GM19397 (cell line): Measurements from ENCODE around the gene TYSND1.
"Not testable (repeated sequence)": the region's sequence is repeated elsewhere in the genome, so short reads cannot be mapped to it uniquely, and the experiment has no call there.

ENCODE experiments used
- ATAC-seq: cut with Tn5 transposase; IDR thresholded peaks from one replicate; pipeline ENCODE4 v1.9.1; 2021; ENCODE audit warnings: mild to moderate bottlenecking, moderate library complexity; ENCODE audit not compliant: unreplicated experiment

Gene TYSND1

DNA sequence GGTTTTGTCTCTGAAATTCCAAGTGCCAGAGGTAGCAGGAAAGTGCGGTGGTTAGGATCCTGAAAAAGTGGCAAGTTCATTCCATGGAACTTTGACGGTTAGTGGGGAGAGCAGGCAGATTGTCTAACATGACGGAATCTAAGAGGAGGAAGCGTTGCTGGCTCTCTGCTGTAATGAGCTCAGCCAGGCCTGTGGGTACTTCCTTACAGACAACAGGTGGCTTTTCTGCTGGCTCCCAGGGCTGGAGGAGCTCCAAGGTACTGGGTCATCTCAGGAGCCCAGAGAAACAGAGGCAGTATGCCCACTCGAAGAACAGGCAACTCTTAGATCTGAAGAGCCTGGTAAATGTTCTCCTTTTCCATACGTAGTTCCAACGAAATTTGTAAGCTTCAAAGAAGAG lies 10.8 kb downstream of the TYSND1 start:
- no peak for ATAC-seq

DNA sequence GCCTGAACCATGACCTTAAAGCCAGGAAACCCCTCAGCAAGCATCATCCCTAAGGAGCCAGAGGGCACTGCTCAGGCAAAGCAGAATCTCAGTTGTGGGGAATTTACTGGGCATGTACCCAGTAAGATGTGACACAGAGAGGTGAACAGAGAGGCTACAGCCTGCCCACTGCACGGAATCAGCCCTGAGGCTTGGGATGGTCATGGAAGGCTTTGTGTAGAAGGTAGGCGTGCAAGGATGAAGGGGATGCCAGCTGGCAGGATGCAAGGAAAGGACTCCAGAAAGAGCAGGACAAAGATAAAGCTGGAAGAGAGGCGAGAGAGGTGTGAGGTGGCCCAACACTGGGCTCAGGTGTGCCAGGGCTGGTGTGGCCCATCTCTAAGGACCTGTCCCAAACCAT lies 11.5 kb downstream of the TYSND1 start:
- no peak for ATAC-seq

DNA sequence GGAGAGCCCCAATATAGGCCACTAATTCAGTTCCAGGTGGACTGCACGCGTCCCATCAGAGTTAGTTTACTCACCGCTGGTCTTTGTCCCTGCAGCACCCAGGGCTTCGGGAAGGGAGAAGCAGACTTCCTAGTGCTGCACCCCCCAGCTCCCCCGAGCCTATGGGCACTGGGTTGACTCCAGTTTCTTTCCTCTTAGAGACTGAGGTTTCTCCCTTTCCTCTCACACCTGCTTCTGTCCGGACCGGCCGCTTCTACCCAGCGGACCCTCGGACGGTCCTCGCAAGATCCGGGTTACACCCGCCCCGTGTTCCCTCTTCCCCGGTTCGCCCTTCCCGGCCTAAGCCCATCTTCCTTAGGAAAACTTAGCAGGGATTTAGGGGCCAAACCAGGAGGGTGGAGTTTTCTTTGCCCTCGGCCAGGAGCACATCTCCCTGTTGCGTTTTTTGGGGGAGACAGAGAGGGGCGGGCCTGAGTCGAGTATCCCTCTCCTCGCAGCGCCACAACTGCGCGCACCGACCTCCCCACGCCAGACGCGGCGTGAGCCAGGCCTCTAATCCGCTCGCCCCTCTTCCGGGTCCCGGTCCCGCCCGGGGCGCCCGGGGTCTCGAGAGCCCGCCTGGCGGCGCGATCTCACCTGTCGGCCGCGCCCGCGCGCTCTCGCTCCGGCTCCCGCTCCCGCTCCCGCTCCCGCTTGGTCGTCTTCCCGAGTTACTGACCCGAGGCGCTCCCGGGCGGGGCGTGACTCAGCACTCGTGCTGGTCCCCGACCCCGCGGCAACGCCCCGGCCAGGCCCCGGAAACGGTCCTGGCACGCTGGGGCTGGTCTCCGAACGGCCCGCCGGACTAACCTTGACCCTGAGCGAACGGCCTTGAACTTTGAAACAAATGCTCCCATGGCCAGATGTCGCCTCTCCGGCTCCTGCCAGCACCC lies 14.1 kb downstream of the TYSND1 start, which contains the start of gene AIFM2:
AIFM2 (minus strand) TSS at position 728 of the 932 bp plus-strand sequence. CDS start 8,741 bp downstream, outside the sequence.
- peak; percentile 84 for ATAC-seq

DNA sequence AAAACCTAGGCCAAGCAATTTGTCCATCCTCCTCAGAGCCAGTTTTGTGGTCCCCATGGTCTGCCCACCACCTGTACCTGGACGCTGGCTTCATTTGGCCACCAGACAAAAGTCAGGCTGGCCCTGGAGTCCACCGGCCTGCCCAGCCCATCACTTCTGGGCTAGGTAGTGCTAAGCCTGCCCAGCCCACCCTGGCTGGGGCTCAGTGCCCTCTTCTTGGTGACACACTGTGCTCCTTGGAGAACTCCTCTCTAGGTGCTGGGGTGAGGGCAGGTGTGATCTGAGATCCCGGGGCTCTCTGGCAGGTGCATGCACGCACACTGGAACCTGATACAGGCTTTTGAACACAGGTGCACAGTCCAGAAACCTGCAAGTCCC lies 15.0 kb downstream of the TYSND1 start:
- no peak for ATAC-seq

DNA sequence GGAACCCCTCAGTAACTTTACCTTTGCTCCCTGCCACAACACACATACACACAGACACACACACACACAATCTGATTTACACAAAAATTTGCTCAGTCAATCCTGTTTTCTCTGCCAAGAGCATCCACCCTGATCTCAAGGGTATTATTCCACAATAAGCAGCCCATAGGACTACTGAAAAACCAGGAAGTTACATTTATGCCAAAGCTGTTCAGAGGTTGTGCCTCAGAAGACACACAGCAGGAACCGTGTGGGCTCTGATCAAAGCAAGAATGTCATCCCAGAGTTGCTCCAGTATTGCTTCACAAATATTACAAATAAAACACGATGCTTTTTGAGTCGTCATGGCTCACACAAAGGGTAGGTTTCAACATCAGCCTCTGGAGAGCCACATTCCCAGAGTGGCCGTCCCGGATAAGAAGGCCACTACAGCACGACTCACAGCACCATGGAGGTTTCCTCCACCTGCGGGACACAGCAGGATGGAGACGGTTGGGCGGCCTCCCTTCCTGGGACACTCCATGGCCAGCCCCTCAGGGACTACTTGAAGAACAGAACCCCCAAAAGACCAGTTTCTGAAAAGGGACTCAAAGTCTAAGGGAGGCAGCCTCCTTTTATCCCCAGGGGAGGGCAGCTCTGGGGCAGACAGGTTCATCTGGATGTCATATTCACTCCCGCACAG lies 15.5 kb downstream of the TYSND1 start:
- no peak for ATAC-seq

DNA sequence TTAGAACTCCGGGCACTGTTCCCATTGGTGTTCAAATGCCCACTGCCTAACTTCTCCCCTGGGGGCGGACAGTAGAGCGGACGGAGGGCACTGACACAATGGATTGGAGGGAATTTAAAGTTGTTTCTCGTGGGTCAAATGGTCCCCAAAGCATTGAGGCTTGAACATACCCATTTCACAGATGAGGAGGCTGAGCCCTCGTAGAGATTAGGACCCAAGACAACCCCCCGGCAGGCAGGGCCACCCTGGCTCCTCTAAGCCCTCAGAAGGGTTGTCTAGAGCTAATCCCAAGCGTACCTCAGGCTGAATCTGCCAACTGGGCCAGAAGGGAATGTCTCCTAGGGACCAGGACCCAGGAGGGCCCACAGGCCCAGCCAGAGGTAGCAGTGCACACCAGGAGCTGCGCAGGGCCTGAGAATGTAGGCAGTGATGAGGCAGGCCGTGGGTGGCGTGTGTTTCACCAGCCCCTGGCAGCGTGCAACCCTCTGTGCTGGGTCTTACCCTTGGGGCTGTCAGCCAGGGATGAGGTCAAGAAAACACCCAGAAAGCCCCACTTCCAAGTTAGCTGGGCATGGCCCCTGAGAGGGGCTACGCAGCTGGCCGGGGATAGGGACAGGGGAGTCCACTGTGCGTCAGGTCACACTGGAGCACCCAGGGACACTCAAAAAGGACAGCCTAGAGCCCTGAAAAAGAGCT lies 19.7 kb downstream of the TYSND1 start:
- ATAC-seq: no peak

DNA sequence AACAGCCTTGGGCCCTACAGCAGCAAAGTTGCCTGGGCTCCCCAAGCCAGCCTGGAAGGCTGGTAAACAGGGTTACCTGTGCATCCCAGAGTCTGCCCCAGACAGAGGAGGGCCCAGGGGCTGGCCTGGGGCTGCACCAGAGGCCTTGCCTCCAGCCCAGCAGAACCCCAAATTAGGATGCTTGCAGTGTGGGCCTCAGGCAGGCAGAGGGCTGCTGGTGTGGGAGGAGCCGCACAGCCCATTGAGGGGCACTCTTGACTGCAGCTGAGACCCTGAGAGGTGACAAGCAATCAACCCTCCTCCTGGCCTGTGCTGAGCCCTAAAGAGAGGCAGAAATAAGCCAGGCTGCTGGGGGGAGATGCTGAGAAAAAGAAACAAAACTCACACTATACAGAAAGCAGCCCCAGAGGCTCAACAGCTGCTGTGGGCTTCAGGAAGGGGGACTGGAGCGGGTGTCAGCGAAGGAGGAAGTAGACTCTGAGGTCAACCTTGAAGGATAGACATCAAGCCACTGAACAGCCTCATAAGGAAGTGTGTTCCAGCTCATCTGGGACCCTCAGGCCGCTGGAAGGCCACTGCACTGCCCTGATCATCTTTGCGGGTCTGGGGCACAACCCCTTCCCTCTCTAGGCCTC lies 20.5 kb downstream of the TYSND1 start:
- ATAC-seq: no peak

DNA sequence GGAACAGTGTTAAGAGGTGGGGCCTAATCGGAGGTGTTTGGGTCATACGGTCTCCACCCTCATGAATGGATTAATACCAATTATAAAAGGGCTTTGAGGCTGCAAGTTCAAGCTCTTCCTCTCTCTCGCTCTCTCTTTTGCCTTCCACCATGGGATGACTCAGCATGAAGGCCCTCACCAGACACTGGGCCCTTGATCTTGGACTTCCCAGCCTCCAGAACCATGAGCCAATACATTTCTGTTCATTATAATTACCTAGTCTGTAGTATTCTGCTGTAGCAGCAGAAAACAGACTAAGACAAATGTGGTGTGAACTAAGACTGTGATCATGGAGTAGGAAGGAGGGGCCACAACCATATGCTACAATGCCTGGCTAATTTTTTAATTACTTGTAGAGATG lies 21.6 kb downstream of the TYSND1 start:
- ATAC-seq: no peak

DNA sequence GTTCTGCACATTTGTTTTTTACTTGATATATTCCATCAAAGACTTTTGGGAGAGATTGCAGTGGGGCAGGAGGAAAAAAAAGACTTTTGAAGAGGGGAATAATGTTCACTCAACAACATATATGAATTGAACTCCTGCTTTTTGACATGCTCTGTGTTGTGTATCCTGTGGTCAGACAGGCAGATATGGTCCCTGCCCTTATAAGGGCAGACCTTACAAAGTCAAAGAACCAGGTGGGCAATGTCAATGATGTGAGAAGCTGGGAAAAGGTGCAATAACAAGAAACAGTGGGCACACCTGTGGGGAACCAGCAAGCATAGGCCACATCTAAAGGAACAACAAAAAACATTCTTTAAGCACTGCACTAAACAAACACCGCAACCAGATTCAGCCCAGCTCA lies 22.1 kb downstream of the TYSND1 start:
- ATAC-seq: no peak

DNA sequence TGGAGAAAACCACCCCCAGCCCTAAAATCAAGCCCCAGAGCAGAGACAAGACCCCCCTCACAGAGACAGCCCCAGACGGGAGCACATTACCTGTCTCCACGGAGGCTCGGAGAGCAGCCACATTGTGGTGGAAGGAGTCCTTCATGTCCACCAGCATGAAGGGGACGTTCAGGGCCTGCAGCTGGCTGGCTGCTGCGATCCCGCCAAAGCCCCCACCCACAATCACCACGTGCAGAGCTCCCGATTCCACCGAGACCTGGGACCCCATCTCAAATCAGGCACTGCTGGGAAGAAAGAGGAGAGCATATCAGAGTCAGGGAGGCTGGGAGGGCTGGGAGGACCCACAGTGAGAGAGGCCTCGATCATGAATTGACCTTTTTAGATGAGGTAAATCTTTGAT lies 22.7 kb downstream of the TYSND1 start:
- ATAC-seq: no peak

DNA sequence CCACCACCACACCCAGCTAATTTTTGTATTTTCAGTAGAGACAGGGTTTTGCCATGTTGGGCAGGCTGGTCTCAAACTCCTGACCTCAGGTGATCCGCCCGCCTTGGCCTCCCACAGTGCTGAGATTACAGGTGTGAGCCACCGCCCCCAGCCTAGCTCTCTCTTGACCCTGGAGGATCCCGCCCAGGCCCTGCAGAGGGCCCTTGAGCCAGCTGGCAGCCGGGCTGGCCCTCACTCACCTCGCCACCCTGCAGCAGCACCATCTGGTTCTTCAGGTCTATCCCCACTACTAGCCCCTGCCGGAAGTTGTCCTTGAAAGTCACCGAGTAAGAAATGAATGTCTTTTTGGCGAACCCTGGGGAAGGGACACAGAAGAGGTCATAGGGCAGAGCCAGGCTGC lies 23.3 kb downstream of the TYSND1 start:
- not testable (repeated sequence) for ATAC-seq

DNA sequence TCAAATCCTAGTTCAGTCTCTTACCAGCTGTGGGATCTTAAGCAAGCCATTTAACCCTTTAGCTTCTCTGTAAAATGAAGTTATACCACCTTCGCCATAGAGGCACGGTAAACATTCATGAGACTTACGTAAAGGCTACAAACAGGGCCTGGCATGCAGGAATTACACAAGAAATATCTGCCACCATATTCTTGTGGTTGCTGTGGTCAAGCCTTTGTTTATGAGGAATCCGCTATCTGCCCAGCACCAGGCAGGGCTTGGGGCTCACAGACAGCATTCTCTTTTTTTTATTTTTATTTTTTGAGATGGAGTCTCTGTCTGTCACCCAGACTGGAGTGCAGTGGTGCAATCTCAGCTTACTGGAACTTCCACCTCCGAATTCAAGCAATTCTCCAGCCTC lies 23.8 kb downstream of the TYSND1 start:
- ATAC-seq: no peak

DNA sequence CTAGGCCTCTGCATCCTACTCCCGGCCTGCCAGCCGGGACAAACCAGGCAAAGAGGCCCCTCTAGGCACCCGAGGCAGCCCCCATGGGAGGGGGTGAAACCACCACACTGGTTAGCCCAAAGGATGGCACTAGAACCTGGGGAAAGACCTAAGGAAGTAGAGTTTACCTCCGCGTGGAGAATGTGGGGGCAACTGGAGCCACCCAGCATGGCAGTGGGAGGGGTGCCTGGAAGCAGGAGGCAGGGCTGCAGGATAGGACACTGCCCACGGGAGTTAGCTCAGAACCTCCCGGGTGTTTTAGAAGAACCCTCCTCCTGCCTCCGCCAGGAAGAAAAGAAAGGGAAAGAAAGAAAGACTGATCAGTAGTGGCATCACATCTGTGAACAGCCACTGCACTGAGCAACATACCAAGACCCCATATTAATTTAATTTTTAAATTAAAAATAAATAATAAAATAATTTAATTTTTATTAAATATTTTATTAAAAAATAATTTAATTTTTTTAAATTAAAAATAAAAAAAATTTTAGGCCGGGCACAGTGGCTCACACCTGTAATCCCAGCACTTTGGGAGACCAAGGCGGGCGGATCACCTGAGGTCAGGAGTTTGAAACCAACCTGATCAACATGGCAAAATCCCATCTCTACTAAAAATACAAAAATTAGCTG lies 25.1 kb downstream of the TYSND1 start:
- no peak for ATAC-seq

DNA sequence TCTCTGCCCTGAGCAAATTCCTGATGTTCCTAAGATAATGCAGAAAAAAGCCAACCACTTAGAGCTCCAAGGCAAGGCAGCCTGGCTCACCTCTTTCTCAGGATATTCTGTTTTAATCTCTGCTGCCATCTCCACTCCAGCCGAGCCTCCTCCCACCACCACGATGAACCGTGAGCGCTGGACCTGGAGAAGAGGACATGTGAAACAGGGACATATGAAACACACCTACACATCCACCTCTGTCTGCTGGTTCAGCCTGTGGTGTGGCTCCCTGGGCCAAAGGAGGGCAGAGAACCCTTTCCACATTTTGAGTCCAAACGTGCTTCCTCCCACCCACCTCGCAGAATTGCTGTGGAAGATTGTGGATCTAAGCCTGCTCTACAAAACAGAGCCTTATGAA lies 26.1 kb downstream of the TYSND1 start:
- ATAC-seq: no peak

DNA sequence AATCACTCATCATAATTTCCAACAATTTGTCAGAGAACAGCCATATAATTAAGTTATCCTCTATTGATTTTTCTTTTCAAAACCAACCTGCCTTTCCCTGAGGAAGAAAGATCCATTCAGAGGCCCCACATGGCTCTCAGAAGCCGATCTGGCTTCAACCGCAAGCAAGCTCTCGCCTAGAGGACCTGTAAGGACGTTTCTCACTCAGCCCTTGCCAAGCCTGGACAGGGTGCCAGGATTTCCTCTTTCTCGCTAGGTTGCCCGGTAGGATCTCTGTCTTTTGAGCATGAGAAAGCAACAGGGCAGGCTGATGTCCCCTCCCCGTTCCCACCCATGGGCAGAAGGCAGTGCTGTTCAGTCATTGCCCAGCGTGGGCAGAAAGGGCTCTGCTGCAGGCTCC lies 26.9 kb downstream of the TYSND1 start:
- ATAC-seq: no peak

DNA sequence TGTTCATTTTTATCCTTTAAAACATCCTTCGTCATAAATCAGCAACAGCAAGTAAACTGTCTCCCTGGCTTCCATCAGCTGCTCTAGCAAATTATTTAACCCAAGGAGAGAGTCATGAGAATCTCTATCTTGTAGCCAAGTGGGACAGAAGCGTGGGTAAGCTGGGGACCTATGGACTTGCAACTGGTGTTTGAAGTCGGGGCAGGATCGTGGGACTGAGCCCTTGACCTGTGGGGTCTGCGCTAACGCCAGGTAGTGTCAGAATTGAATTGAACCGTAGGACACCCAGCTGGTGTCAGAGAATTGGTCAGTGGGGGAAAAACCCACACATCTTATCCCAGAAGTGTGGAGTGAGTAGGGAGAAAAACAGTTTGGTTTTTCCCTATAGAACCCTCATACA lies 27.3 kb downstream of the TYSND1 start:
- no peak for ATAC-seq

DNA sequence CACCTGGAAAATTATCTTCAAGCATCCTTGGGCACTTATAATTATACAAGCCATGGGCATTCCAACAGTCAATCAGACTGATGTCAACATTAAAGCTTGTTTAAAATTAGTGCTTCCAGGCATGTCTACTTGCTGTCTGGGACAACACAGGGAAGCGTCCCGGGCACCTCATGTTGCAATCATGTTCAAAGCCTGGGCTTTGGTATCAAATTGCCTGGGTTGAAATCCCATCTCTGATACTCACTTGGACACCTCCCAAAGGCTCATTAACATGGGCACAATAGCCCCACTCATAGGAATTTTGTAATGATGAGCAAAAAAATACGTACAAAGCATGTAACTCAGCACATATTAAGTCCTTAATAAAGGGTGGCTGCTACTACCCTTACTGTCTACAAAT lies 28.3 kb downstream of the TYSND1 start:
- no peak for ATAC-seq

DNA sequence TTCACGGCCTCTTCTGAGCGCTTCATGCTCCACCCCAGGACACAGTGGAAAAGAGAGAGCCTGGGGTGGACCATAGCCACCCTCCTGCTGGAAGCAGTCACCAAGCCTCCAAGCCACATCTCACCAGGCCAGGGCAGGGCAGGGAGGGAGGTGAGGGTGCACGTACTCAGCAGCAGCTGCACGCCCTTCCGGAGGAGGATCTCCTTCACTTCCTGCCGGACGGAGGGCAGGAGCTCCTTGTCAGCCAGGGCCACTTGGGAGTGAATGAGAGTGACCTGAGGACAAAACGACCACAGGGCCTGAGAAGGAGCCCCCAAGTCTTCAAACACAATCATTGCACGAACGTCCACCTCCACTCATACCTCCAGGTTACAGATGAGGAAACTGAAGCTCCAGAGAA lies 28.9 kb downstream of the TYSND1 start:
- no peak for ATAC-seq

DNA sequence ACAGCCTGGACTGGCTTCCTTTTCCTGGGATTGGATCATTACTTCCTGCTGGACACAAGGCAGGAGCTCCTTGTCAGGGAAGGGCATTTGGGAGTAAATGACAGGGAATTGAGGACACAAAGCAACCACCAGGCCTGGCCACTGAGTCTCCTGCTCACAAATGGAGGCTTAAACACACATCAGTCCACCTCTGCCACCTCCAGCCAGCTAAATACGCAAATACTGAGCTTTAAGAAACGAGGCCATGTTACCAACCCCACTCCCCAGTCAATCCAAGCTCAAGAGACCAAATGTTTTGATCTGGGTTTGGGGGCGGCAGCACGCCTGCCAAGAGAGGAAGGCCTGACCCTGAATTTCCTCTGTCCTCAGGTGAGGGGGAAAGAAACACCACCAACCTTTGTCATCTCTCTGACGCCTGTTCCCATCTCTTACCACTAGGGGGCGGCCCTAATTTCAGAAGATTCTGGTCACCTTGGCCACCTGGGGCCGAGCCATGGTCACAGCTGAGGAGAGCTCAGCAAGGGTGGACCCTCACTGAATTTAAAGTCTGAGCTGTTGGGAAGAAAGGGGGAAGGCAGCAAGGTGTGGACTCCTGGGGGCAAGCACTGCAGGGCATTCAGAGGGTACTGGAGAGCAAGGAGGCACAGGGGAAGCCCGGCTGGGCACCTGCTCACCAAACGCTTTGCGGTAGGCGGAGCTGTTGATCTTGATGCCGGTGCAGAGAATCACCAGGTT lies 30.4 kb downstream of the TYSND1 start:
- no peak for ATAC-seq

DNA sequence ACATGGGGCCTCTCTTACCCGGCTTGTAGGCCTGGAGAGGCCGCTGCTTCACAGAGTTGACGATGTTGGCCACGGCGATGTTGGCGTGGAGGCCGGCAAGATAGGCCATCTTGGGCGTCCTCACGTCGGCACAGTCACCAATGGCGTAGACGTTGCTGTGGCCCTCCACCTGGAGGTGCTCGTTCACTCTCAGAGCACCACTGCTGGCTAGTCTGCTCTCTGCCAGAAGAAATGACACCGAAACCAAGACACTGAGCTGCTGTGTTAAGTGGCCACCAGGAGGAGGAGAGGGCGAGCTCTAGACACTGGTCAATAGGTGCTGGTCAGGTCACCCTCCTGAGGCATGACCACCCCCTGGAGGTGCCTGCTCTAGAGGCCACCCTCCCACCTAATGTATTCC lies 31.6 kb downstream of the TYSND1 start:
- ATAC-seq: no peak
